Measurements from ENCODE around the gene ZSWIM6. TPM values are rescaled to one million over a fixed set of nuclear protein-coding genes. Genes with fewer than 3 reads are reported as not detected.
A peak's percentile ranks its signal among the peaks of the same experiment; 100 is the strongest.

The ZSWIM6 gene
- total and polyA plus RNA-seq, 11 donors = 1.9 to 14.9 (median 6.3) TPM

GRCh38 chr5:61578858-61579503 lies 246.9 kb downstream of the ZSWIM6 start:
- DNase-seq = no peak
- no peak overlapping the region for H3K27ac ChIP-seq
- peaks cover 0 to 18% (median 7%) of the 10 kb centered on the region in 12 donors for H3K4me1 ChIP-seq
- H3K27me3 ChIP-seq = no peaks in the 10 kb centered on the region
- TF ChIP-seq POLR2A (IDR thresholded peaks at IDR 0.05) (no peak), CTCF (IDR thresholded peaks at IDR 0.05) (no peak)
- 91 to 96% (median 94%) methylated on average over 1 of the region's 1 CpG for WGBS, 4 donors
- H3K36me3 ChIP-seq = no peaks in the 10 kb centered on the region
- H3K9me3 ChIP-seq = no peaks in the 10 kb centered on the region
- no peak overlapping the region for H3K4me3 ChIP-seq
- intact Hi-C loops (cut with DNase I) = no loop called here
- no peak for ATAC-seq

- WGBS, 4 donors = 31 to 50% (median 39%) methylated on average over 2 of the region's 2 CpGs
- ATAC-seq (peak in 1 of 4 donors; percentile 13), DNase-seq (no peak)
- H3K4me3 ChIP-seq = no peak overlapping the region
- TF ChIP-seq CTCF (IDR thresholded peaks at IDR 0.05) (no peak), POLR2A (IDR thresholded peaks at IDR 0.05) (no peak)
- peaks cover 0 to 29% (median 13%) of the 10 kb centered on the region in 12 donors for H3K4me1 ChIP-seq
- H3K9me3 ChIP-seq = no peaks in the 10 kb centered on the region
- intact Hi-C loops (cut with DNase I) = no loop called here
- H3K36me3 ChIP-seq = no peaks in the 10 kb centered on the region
- no peaks in the 10 kb centered on the region for H3K27me3 ChIP-seq
- H3K27ac ChIP-seq = peak overlapping the region in 2 of 12 donors; percentile 1 to 6
Measured at GRCh38 chr5:61582205-61582820, 250.3 kb downstream of the ZSWIM6 start.

- no peak overlapping the region for H3K4me3 ChIP-seq
- no peak for DNase-seq
- WGBS, 4 donors = 40 to 59% (median 53%) methylated on average over 3 of the region's 3 CpGs
- H3K27me3 ChIP-seq = no peaks in the 10 kb centered on the region
- H3K4me1 ChIP-seq = peaks cover 0 to 29% (median 13%) of the 10 kb centered on the region in 12 donors
- intact Hi-C loops (cut with DNase I) = no loop called here
- H3K36me3 ChIP-seq = no peaks in the 10 kb centered on the region
- H3K27ac ChIP-seq = peak overlapping the region in 1 of 12 donors; percentile 6
- H3K9me3 ChIP-seq = no peaks in the 10 kb centered on the region
- no peak for ATAC-seq
- TF ChIP-seq CTCF (IDR thresholded peaks at IDR 0.05) (no peak), POLR2A (IDR thresholded peaks at IDR 0.05) (no peak)
Measured at GRCh38 chr5:61582887-61583286, 250.8 kb downstream of the ZSWIM6 start.

Data from heart left ventricle (tissue), 16 donors.